GM19372 (cell line): ENCODE data around the gene PRR14.

ENCODE experiments used
- ATAC-seq: cut with Tn5 transposase; IDR thresholded peaks from one replicate; pipeline ENCODE4 v1.9.1; 2021; ENCODE audit warnings: mild to moderate bottlenecking, low read depth, moderate library complexity; ENCODE audit not compliant: unreplicated experiment

The PRR14 gene

DNA sequence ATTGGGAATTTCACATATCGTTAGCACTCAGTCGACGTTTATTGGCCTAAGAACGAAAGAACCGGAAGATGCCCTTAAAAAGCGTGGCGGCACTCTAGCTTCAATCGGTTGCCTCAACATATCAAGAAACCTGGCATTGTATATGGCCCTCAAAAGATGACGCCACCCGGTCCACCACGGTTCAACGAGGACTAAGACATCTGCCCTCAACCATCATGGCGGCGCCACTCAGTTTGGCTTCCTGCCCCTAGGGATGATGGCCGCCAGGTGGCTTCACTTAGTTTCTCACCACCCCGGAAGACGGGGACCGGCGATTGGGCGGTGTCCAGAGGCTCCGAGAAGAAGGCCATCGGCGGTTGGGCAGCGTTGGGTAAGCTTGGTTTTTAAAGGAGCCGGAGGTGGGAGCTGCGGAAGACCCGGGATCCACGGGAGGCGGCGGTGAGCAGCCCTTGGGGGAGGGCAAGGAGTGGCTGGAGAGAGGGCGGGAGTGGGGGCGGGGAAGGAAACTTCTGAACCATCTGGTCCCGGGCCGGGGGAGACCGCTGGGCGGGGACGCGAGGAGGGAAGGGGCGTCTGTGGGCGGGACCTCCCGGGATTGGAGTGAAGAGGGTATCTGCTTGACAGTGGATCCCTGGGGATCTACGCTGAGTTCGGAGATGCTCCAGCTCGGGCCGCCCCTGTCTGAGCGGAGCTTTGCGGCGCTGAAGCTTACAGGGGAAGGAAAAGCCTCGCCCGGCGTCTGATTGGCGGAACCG, at the start of gene PRR14:
PRR14 (plus strand) TSS at position 592 of the 755 bp plus-strand sequence. CDS start 686 bp downstream, outside the sequence.
- ATAC-seq: peak; percentile 66

GRCh38 chr16:30601966-30602365, 48.8 kb upstream of the PRR14 start:
- no peak for ATAC-seq

- ATAC-seq: no peak
Measured at GRCh38 chr16:30602616-30603277, 48.0 kb upstream of the PRR14 start.

DNA sequence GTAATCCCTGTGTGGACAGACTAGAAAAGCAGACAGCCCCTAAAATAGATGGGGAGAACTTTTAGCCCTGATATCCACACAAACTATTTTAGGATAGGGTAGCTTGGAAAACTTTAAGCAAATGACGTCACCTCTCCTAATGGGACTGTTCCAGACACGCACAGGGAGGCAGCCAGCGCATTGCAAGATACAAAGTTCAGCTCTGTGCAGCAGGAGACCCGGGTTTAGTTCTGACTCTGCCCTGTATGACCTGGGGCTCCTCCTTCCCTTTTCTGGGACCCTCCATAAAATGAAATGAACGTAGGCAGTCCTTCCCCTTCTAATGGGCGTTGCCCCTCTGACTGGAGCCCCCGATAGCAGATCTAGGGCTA, 46.8 kb upstream of the PRR14 start:
- ATAC-seq: no peak

- no peak for ATAC-seq
Measured at GRCh38 chr16:30604316-30604947, 46.3 kb upstream of the PRR14 start.

- ATAC-seq: no peak
Measured at GRCh38 chr16:30605158-30605557, 45.6 kb upstream of the PRR14 start.

DNA sequence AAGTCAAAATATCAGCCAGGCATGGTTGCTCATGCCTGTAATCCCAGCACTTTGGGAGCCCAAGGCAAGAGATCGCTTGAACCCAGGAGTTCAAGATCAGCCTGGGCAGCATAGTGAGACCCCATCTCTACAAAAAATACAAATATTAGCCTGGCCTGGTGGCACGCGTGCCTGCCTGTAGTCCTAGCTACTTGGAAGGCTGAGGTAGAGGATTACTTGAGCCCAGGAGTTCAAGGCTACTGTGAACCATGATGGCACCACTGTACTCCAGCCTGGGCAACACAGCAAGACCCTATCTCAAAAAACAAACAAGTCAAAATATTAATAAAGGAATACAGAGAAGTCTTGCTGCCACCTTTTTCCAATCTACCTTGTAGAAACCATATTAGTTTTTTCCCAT, 44.8 kb upstream of the PRR14 start:
- no peak for ATAC-seq

DNA sequence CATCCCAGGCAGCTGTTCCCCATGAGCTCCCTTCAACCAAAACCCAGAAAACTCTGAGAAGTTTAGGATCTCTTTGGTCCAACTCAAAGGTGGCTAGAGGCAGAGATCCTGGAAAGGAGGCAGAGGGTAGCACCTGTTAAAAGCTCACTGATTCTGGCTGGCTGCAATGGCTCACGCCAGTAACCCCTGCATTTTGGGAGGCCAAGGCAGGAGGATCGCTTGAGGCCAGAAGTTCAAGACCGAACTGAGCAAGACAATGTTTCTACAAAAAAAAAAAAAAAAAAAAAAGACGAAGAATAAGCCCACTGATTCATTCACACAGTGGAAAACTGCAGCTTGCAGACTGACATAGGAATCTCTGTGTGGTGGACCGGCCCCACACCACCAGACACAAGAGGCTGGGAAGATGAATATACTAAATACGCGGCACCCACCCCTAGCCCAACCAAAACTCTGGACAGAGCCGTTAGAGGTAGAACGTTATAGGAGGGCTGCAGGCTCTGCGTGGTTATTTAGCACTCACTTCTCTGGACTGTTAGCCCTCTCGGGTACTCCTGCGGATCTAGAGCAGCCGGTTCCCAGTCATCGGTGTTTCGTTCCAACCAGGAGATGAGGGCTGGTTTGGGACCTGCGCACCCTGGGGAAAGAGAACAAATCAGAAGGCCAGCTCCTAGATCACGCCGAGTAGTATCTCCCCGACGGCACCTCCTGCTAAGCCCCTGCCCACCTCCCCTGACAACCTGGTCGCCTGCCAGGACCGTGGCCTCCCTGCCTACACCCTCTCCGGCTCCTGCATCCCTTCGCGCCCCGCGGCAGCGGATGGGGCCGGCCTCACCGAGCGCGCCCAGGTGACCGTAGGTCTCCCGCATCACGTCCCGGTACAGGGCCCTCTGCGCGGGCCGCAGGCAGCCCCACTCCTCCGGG, 41.5 kb upstream of the PRR14 start:
- peak; percentile 27 for ATAC-seq

DNA sequence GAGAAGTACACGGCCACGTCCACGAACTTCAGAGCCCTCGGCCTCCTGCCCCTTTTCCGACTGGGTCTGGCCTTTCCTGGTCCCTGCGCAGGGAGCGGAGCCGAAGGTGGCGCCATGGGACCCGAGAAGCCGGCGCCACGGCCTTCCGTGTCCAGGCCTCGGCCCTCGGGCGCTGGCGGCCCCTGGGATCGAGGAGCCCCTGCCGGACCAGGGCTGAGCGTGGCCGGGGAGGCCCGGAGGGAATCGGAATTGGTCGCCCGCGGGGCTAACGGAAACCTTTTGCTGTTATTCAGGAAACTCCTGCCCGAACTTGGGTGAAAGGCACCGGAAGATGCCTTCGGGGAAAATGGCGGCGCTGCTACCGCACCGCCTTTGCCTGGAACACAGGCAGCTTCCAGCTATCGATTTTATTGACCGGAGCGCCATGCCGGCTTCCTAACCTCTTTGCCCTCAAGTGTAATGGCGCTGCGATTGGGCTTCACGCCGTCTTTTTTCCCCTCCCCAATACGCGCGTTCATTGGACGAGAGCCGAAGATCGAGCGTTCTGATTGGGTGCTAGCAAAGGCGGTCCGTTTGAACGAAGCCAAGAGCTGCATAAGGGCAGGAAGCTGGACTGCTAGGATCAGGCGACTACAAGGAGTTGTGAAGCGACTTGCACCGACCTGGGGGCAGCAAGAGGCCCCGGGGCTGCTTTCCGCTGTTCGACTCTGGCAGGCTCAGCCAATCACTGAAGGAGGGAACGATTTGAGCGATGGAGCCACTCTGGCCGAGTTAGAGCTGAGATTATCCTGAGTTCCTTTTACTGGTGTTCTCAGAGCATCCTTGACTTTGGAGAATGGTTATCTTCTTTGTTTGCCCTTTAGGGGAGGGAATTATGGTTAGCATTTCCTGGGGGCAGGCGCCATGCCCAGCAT, 40.6 kb upstream of the PRR14 start, which contains the start of gene ZNF689:
ZNF689 (minus strand) TSS at position 464 of the 914 bp plus-strand sequence; CDS start at position 116, 348 bp downstream.
- peak; percentile 89 for ATAC-seq

- ATAC-seq: no peak
Measured at GRCh38 chr16:30615358-30616091, 35.2 kb upstream of the PRR14 start.

- no peak for ATAC-seq
Measured at GRCh38 chr16:30619202-30619601, 31.6 kb upstream of the PRR14 start.

GRCh38 chr16:30619638-30620037, 31.1 kb upstream of the PRR14 start:
- no peak for ATAC-seq

GRCh38 chr16:30620169-30620568, 30.6 kb upstream of the PRR14 start:
- ATAC-seq: no peak

DNA sequence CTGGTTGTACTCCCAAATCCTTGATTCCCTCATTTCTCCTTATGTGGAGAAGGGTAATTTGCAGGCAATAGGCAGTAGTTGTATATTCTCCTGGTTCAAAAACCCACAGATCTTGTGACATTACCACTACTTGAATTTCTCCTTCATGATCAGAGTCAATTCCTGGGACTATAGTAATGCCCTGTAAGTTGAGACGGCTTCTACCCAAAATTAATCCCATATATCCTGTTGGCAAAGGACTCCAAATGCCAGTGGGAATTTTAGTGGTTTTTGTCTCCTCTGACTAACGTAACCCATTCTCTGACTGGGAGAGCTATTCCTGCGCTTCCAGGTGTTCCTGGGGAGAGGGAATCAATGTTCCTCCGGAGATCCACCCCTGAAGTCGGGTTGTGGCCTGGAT, 29.0 kb upstream of the PRR14 start:
- ATAC-seq: no peak

DNA sequence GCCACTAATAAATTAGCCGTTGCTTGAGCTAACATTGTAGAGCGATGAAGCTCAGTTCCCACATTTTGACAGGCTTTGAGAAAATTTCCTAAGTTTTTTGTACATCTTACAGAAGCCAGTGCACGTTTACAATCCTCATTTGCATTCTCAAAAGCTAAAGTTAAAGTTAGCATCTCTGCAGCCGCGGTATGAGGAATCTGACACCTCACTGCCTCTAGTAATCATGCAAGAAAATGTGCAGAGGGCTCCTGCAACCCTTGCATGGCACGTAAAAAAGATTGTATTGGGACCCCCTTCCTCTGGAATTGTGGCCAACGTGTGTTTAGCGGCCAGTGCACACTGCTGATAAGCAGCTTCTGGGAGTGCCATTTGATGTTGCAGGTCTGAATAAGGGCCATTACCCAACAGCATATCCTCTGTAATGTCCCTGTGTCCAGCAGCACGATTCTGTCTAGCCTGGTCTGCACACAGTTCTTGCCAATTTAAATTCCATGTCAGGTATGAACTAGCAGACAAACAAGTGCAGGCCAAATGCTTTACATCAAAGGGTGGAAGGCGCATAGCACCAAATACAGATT, 28.2 kb upstream of the PRR14 start:
- no peak for ATAC-seq

DNA sequence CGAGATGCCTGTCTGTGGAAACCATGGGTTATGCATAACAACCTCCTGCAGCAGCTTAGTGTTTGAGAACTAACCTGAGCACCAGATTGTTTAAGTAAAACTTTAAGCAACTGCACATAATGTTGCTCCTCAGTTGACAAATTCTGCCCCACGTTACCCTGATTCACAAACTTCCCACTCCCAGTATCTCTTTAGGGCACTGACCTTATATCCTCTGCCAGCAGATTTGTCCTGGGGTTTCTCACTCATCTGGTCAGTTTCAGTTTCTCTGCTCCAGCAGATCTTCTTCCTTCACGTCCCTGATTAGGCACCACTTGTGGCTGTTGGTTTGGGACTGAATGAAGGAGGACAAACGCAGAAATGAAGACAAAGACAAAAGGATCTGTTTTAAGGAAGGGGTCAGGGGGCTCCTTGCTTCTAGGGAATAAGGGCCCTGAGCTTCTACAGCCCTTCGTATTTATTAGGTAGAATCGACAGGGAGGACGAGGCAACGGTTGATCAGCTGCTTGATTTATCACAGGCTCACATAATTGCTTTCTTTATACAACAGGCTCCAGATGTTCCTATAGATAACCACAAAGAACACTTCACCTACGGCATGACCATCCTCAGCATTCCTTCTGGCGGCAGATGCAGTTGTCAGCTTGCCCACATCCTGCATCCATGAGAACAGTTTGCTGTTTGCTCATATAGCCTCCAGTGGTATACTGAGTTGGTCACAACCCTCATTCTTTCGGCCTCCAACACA, 27.1 kb upstream of the PRR14 start:
- no peak for ATAC-seq

- no peak for ATAC-seq
Measured at GRCh38 chr16:30626236-30626635, 24.5 kb upstream of the PRR14 start.
